Tibial nerve (tissue), 3 donors: Measurements from ENCODE around the gene CFAP65.

Source experiments
- POLR2A ChIP-seq, 2 donors: fragments of 450-650 bp; IDR thresholded peaks; one replicate each; pipeline ENCODE4 v1.6.1; 2017; ENCODE audit warnings: antibody characterized with exemption in 2 of 2, mild to moderate bottlenecking in 2 of 2, moderate library complexity in 2 of 2
- TF ChIP-seq, protein P1 (sequence below), 5 experiments: fragments of 200-600 bp in 3 of 5; fragments of 450-650 bp in 2 of 5; sonication (generic) in 3 of 5; IDR thresholded peaks; one replicate each; pipeline ENCODE4 v1.5.1; 2016 to 2019; ENCODE audit warnings: antibody characterized with exemption in 5 of 5, mild to moderate bottlenecking in 3 of 5, moderate library complexity in 2 of 5

DNA sequence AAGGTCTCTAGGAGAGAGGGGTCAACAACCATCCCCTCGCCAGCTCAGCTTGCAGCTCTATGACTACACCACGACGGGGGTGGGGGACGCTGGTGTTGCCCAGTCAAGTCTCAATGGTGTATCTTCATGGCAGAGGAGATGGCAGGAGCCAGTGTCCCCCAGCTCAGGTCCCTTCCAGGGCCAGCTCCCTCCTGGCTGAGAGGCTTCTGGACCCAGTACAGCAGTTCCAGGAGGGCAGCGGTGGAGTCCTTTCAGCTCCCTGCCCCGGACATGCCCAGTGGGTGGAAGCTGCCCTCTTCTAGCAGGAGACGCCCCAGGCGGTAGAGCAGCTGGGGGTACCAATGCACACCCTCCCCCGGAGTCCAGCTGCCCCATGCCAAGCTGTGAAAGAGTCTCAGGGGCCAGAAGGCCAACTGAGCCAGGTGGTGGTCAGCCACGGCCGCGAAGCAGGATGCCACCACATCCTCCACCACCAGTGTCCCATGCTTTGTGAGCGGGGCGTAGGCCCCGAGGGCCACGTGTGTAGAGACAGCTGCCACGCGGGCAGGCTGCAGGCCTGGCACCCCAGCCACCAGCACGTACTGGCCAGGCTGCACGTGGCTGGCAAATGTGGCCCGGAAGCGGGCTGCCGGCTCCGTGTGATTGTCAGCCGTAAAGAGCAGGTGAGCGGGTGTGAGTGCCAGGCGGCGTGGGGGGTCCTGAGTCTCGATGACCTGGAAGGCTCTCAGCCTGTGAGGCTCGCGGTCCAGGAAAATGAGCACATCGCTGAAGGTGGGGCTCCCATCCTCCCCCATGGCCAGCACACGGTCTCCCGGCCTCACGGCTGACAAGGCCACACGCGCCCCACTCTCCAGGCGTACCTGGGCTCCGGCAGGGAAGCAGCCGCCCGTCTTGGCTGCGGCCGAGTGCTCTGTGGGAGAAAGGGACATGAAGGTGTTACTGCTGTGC, 13.9 kb upstream of the CFAP65 start:
- TF ChIP-seq, protein P1, sequence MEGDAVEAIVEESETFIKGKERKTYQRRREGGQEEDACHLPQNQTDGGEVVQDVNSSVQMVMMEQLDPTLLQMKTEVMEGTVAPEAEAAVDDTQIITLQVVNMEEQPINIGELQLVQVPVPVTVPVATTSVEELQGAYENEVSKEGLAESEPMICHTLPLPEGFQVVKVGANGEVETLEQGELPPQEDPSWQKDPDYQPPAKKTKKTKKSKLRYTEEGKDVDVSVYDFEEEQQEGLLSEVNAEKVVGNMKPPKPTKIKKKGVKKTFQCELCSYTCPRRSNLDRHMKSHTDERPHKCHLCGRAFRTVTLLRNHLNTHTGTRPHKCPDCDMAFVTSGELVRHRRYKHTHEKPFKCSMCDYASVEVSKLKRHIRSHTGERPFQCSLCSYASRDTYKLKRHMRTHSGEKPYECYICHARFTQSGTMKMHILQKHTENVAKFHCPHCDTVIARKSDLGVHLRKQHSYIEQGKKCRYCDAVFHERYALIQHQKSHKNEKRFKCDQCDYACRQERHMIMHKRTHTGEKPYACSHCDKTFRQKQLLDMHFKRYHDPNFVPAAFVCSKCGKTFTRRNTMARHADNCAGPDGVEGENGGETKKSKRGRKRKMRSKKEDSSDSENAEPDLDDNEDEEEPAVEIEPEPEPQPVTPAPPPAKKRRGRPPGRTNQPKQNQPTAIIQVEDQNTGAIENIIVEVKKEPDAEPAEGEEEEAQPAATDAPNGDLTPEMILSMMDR (IDR thresholded peaks at IDR 0.05): no peak
- no peak for TF ChIP-seq POLR2A (IDR thresholded peaks at IDR 0.05)
